Measurements from ENCODE around the gene OR2C3.
"Not testable (repeated sequence)": the region's sequence is repeated elsewhere in the genome, so short reads cannot be mapped to it uniquely, and the experiment has no call there.

OR2C3 gene

GRCh38 chr1:247517795-247518612 is 18.2 kb downstream of the OR2C3 start:
- no peak for DNase-seq (ENCODE audit: low spot score)

DNA sequence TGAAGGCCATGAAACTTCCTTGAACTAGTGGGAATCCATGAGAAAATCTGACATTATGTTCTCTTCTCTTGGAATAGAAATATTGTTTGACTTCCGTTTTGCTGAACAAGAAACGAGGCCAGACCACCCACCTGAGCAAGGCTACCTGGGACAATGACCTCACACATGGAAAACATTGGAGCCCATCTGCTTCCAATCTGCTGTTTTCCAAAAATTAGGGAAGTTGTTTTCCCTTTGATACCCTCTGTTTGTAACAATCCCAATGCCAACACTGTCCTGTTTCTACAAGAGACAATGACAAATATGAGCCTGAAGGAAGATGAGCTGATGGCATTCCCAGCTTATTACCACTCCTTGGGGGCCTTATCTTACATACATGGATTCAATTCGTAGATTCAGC is 29.4 kb downstream of the OR2C3 start:
- no peak for DNase-seq (ENCODE audit: low spot score)

- DNase-seq (ENCODE audit: low spot score): no peak
These were observed 35.4 kb downstream of the OR2C3 start for GRCh38 chr1:247500865-247501264.

DNA sequence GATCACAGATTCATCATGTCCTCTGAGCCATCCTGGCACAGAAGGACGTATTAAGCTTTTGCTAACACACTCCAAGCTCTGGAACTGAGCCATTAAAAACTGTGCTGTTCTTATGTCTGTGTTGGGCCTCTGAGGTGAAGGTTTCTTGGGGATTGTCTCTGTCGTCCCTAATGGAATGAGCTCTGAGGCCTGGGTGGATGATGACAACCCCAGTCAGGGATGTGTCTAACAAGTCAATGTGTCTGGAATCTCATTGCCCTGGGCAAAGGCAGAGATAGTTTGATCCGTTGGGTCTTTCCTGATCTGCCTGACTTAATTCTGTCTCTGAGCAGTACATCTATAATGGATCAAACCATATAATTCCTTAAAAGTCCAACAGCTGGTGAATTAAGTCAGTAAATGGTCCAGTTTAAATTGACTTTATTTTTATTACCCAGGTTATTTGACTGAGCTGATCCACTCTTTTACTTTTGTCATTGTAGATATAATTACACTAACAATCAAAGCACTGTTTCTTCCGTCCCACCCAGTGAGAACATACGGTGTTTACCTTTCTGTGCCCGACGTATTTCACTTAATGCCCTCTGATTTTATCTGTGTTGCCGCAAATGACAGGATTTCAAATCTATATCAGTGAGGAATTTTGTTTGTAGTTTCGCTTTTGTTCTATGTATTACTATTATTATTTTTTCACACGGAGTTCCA is 39.5 kb downstream of the OR2C3 start:
- peak; percentile 9 for DNase-seq (ENCODE audit: low spot score)

- DNase-seq (ENCODE audit: low spot score): no peak
These were observed 41.5 kb downstream of the OR2C3 start for GRCh38 chr1:247494767-247495166.

GRCh38 chr1:247493106-247493505 is 43.1 kb downstream of the OR2C3 start:
- DNase-seq (ENCODE audit: low spot score): no peak

- no peak for DNase-seq (ENCODE audit: low spot score)
These were observed 44.9 kb downstream of the OR2C3 start for GRCh38 chr1:247491328-247491727.

DNA sequence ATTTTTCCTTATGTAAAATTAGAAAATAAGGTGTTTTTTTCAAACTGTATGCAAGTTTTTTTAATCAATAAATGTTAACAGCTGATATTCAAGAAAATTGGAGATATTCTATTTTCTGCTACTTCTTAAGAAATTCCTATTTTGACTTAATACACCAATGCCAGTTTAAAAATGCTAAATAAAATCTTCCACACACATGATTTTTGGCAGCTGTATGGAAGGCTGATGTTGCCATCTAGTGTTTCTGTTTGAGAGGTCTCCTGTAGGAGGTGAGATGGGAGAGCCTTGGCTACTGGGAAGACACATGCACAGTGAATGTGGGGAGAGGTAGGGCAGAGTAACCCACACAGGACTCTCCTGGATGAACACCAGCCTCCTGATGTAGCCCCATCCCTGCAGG is 49.2 kb downstream of the OR2C3 start:
- DNase-seq (ENCODE audit: low spot score): peak; percentile 59

- no peak for DNase-seq (ENCODE audit: low spot score)
These were observed 53.5 kb downstream of the OR2C3 start for GRCh38 chr1:247482747-247483146.

DNA sequence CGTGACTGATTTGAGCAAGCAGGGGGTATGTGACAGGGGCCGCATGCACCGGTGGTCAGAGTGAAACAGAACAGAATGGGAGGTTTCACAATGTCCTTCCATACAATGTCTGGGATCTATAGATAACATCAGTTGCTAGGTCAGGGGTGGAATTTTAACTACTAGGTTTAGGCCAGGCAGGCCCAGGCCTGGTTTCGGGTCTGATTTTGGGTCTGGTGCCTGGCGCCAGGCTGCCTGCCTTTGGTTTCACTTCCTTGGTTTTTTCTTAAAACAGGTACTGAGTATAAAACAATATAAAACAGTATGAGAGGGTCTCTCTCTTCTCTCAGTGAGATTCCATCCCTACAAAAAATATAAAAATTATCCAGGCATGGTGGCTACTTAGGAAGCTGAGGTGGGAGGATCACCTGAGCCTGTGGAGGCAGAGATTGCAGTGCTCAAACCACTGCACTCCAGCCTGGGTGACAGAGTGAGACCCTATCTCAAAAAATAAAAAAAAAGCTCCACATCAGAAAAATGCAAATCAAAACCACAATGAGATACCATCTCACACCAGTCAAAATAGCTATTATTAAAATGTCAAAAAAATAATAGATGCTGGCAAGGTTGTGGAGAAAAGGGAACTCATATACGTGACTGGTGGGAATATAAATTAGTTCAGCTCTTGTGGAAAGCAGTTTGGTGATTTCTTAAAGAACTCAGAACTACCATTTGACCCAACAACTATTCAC is 59.7 kb downstream of the OR2C3 start:
- DNase-seq (ENCODE audit: low spot score): not testable (repeated sequence)

GRCh38 chr1:247475793-247476192 is 60.4 kb downstream of the OR2C3 start:
- no peak for DNase-seq (ENCODE audit: low spot score)
